Common myeloid progenitor, CD34-positive (primary cell): ENCODE measurements around the gene MAP4K1.
"Not testable (repeated sequence)": the region's sequence is repeated elsewhere in the genome, so short reads cannot be mapped to it uniquely, and the experiment has no call there.

ENCODE experiments used
- CTCF ChIA-PET: fragments of 350-600 bp; sonication (Branson Sonifier 250); formaldehyde crosslinking; loops from one replicate; lab custom pipeline; 2021; ENCODE audit warnings: antibody characterized with exemption; lab: Charles Lee
- POLR2A ChIA-PET: fragments of 350-600 bp; sonication (Branson Sonifier 250); formaldehyde crosslinking; loops from one replicate; lab custom pipeline; 2021; ENCODE audit warnings: antibody characterized with exemption; lab: Charles Lee
- DNase-seq, 3 donors: peaks; one replicate each; pipeline versions ENCODE4 v3.0.0 to v3.0.0-alpha.2; 2013
- H3K27ac ChIP-seq, 2 experiments: 1 replicate in 1 of 2; 2 replicates in 1 of 2; pipeline ENCODE4 v1.7.0; 2013; ENCODE audit warnings: inconsistent platforms in 2 of 2, low read length in 2 of 2, mild to moderate bottlenecking in 2 of 2, low read depth in 1 of 2, moderate library complexity in 1 of 2; ENCODE audit not compliant: severe bottlenecking in 2 of 2, insufficient read depth in 1 of 2, poor library complexity in 1 of 2
- H3K27me3 ChIP-seq, 5 experiments: replicated peaks in 2 of 5; 1 replicate in 3 of 5; 2 replicates in 2 of 5; pipeline versions ENCODE4 v1.6.1 to v1.7.0; 2013; ENCODE audit warnings: low read length in 4 of 5, mild to moderate bottlenecking in 2 of 5, moderate library complexity in 2 of 5, inconsistent platforms in 1 of 5; ENCODE audit not compliant: insufficient read depth in 5 of 5, control insufficient read depth in 4 of 5
- H3K36me3 ChIP-seq, 4 experiments: 1 replicate in 2 of 4; 2 replicates in 2 of 4; pipeline versions ENCODE4 v1.6.1 to v1.7.0; 2013; ENCODE audit warnings: low read length in 3 of 4, control low read depth in 1 of 4, mild to moderate bottlenecking in 1 of 4; ENCODE audit not compliant: control insufficient read depth in 4 of 4, insufficient read depth in 4 of 4
- H3K4me1 ChIP-seq, 4 experiments: 1 replicate in 3 of 4; 2 replicates in 1 of 4; pipeline versions ENCODE4 v1.6.1 to v1.7.1; 2013; ENCODE audit warnings: low read length in 3 of 4, mild to moderate bottlenecking in 3 of 4, control low read depth in 1 of 4, inconsistent platforms in 1 of 4, moderate library complexity in 1 of 4; ENCODE audit not compliant: control insufficient read depth in 4 of 4, insufficient read depth in 4 of 4; ENCODE audit errors: control extremely low read depth in 1 of 4
- H3K4me3 ChIP-seq, 7 experiments: 1 replicate in 4 of 7; 2 replicates in 3 of 7; pipeline versions ENCODE4 v1.5.1 to v1.7.0; 2013; ENCODE audit warnings: mild to moderate bottlenecking in 7 of 7, low read length in 6 of 7, moderate library complexity in 6 of 7, inconsistent platforms in 2 of 7, low read depth in 2 of 7, control low read depth in 1 of 7; ENCODE audit not compliant: insufficient read depth in 4 of 7, control insufficient read depth in 1 of 7; ENCODE audit errors: extremely low read depth in 1 of 7
- H3K9me3 ChIP-seq, 5 experiments: 1 replicate in 4 of 5; 2 replicates in 1 of 5; pipeline versions ENCODE4 v1.6.1 to v1.7.1; 2013; ENCODE audit warnings: low read length in 4 of 5, mild to moderate bottlenecking in 2 of 5, inconsistent platforms in 1 of 5, low read depth in 1 of 5, moderate library complexity in 1 of 5; ENCODE audit not compliant: control insufficient read depth in 4 of 5, insufficient read depth in 2 of 5; ENCODE audit errors: control extremely low read depth in 1 of 5
- WGBS: methylation state at CpG from one replicate; pipeline ENCODE4 v1.1.5; 2013; ENCODE audit not compliant: insufficient coverage; 5-methylcytosine and 5-hydroxymethylcytosine counted together

MAP4K1 gene

GRCh38 chr19:38635483-38636399 is 18.0 kb upstream of the MAP4K1 start:
- no peak overlapping the region for H3K4me3 ChIP-seq
- WGBS = 98% methylated on average over 11 of the region's 17 CpGs
- H3K27me3 ChIP-seq = no peaks in the 10 kb centered on the region
- DNase-seq = no peak
- ChIA-PET POLR2A (interaction anchor here (0.7 kb wide), 1 partner anchor 35 kb away, joined by 3 read pairs; no protein-coding TSS in a partner anchor), CTCF (interaction anchor here (0.7 to 4.1 kb wide), 22 partner anchors 10 to 233 kb away, joined by 3 to 31 read pairs (median 3); partner anchors contain the start of genes EIF3K, FAM98C and MAP4K1)
- H3K36me3 ChIP-seq = peaks cover 2 to 31% (median 23%) of the 10 kb centered on the region in 4 experiments
- H3K9me3 ChIP-seq = no peaks in the 10 kb centered on the region
- H3K4me1 ChIP-seq = peaks cover 3 to 15% (median 7%) of the 10 kb centered on the region in 4 experiments
- H3K27ac ChIP-seq = peak overlapping the region in 1 of 2 experiments; percentile 14

GRCh38 chr19:38634757-38635482 is 17.2 kb upstream of the MAP4K1 start:
- Histone ChIP-seq H3K27me3 (no peaks in the 10 kb centered on the region), H3K27ac (no peak overlapping the region), H3K4me1 (peaks cover 3 to 11% (median 7%) of the 10 kb centered on the region in 4 experiments), H3K9me3 (no peaks in the 10 kb centered on the region), H3K4me3 (no peak overlapping the region), H3K36me3 (peaks cover 2 to 36% (median 25%) of the 10 kb centered on the region in 4 experiments)
- POLR2A ChIA-PET = interaction anchor here (0.6 to 0.7 kb wide), 2 partner anchors 36 to 130 kb away, joined by 3 read pairs; no protein-coding TSS in a partner anchor
- peak; percentile 58 to 72 (median 66) for DNase-seq
- CTCF ChIA-PET = interaction anchor here (0.6 to 4.1 kb wide), 27 partner anchors 9 to 294 kb away, joined by 3 to 31 read pairs (median 4); partner anchors contain the start of genes ACTN4, EIF3K, FAM98C and MAP4K1
- WGBS = 94% methylated on average over 12 of the region's 17 CpGs

- Histone ChIP-seq H3K4me1 (peaks cover 3 to 9% (median 7%) of the 10 kb centered on the region in 4 experiments), H3K9me3 (no peaks in the 10 kb centered on the region), H3K4me3 (no peak overlapping the region), H3K36me3 (peaks cover 2 to 52% (median 35%) of the 10 kb centered on the region in 4 experiments), H3K27ac (no peak overlapping the region), H3K27me3 (no peaks in the 10 kb centered on the region)
- DNase-seq = no peak
- POLR2A ChIA-PET = no interaction called here
- 98% methylated on average over 10 of the region's 16 CpGs for WGBS
- CTCF ChIA-PET = interaction anchor here (0.8 to 1.4 kb wide), 3 partner anchors 27 to 230 kb away, joined by 3 to 8 read pairs (median 3); partner anchors contain the start of gene FAM98C
These were observed 14.9 kb upstream of the MAP4K1 start for GRCh38 chr19:38632476-38633213.

- POLR2A ChIA-PET, H3K27ac ChIP-seq, DNase-seq, H3K4me3 ChIP-seq, H3K27me3 ChIP-seq, H3K4me1 ChIP-seq, H3K9me3 ChIP-seq: not testable (repeated sequence)
- CTCF ChIA-PET = interaction anchor here (1.4 kb wide), 1 partner anchor 28 kb away, joined by 3 read pairs; no protein-coding TSS in a partner anchor
- 95% methylated on average over 4 of the region's 7 CpGs for WGBS
- H3K36me3 ChIP-seq = peaks cover 2 to 58% (median 38%) of the 10 kb centered on the region in 4 experiments
These were observed 14.2 kb upstream of the MAP4K1 start for GRCh38 chr19:38631811-38632475.

GRCh38 chr19:38631301-38631700 is 13.5 kb upstream of the MAP4K1 start:
- POLR2A ChIA-PET, H3K4me3 ChIP-seq, H3K27ac ChIP-seq, CTCF ChIA-PET, DNase-seq, H3K4me1 ChIP-seq, H3K9me3 ChIP-seq, H3K27me3 ChIP-seq: not testable (repeated sequence)
- H3K36me3 ChIP-seq = peaks cover 2 to 64% (median 42%) of the 10 kb centered on the region in 4 experiments
- 71% methylated on average over 5 of the region's 11 CpGs for WGBS

- no peak for DNase-seq
- no peak overlapping the region for H3K27ac ChIP-seq
- CTCF ChIA-PET = interaction anchor here (1.2 to 1.9 kb wide), 2 partner anchors 11 to 42 kb away, joined by 3 to 6 read pairs; partner anchors contain the start of genes EIF3K and MAP4K1
- no peaks in the 10 kb centered on the region for H3K9me3 ChIP-seq
- WGBS = 96% methylated on average over 3 of the region's 6 CpGs
- H3K4me1 ChIP-seq = no peaks in the 10 kb centered on the region
- no peaks in the 10 kb centered on the region for H3K27me3 ChIP-seq
- H3K36me3 ChIP-seq = peaks cover 3 to 70% (median 41%) of the 10 kb centered on the region in 4 experiments
- H3K4me3 ChIP-seq = no peak overlapping the region
- POLR2A ChIA-PET = no interaction called here
These were observed 11.8 kb upstream of the MAP4K1 start for GRCh38 chr19:38629568-38629967.
